Kidney epithelial cell (primary cell): Measurements from ENCODE around the gene UTP25. TPM values are rescaled to one million over a fixed set of nuclear protein-coding genes. Genes with fewer than 3 reads are reported as not detected.

Experiments
- DNase-seq: peaks from one replicate; pipeline ENCODE4 v3.0.0-alpha.2; 2010; ENCODE audit warnings: low read depth
- H3K27me3 ChIP-seq: 2 replicates; pipeline ENCODE4 v1.6.0; 2011; ENCODE audit warnings: low read length; ENCODE audit not compliant: control insufficient read depth, insufficient read depth
- H3K36me3 ChIP-seq: 2 replicates; pipeline ENCODE4 v1.5.1; 2011; ENCODE audit warnings: low read length; ENCODE audit not compliant: control insufficient read depth, insufficient read depth
- H3K4me3 ChIP-seq: 2 replicates; pipeline ENCODE4 v1.5.1; 2011; ENCODE audit warnings: low read depth, mild to moderate bottlenecking, control low read depth, low read length
- CTCF ChIP-seq: IDR thresholded peaks from 2 replicates; pipeline ENCODE4 v1.5.1; 2011; ENCODE audit warnings: mild to moderate bottlenecking, moderate library complexity, low read length, control low read depth, inconsistent platforms; ENCODE audit not compliant: insufficient read depth, poor library complexity, severe bottlenecking
- total RNA-seq: library from RNA; depleted of rRNA; stranded (reverse); fragments of >200 nt; gene quantifications from 2 replicates; pipeline ENCODE4 v1.2.3, GENCODE V29; 2015

UTP25 gene
- total RNA-seq, 1 donor from 2014 or later = 14.6 TPM

GRCh38 chr1:209873067-209873799, 45.5 kb downstream of the UTP25 start:
- no peak overlapping the region for H3K4me3 ChIP-seq
- H3K27me3 ChIP-seq = no peaks in the 10 kb centered on the region
- DNase-seq = peak; percentile 86
- H3K36me3 ChIP-seq = no peaks in the 10 kb centered on the region
- no peak for TF ChIP-seq CTCF

DNA sequence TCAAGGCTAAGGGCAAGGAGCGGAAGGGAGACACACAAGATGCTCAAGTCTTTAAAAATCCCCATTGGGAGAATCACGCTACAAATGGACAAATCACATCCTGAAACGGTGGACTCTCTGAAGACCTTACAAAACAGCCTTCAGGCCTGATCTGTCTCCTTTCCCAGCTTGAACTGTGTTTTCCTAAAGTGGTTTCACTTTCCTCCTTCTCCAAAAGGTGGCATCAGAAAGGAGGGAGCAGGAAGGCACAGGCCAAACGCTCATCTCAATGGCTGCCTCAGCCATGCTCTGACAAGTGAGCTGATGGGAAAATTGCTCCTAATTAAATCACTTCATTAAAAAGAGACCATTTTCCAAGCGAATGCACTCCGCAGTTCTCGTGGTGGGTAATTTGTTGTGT, 47.7 kb downstream of the UTP25 start:
- H3K4me3 ChIP-seq = no peak overlapping the region
- DNase-seq = no peak
- TF ChIP-seq CTCF = peak; percentile 63
- no peaks in the 10 kb centered on the region for H3K36me3 ChIP-seq
- no peaks in the 10 kb centered on the region for H3K27me3 ChIP-seq

- Histone ChIP-seq H3K36me3 (no peaks in the 10 kb centered on the region), H3K4me3 (no peak overlapping the region), H3K27me3 (no peaks in the 10 kb centered on the region)
- TF ChIP-seq CTCF = no peak
- no peak for DNase-seq
These were observed 48.5 kb downstream of the UTP25 start for GRCh38 chr1:209876078-209876800.

GRCh38 chr1:209877087-209877764, 49.5 kb downstream of the UTP25 start:
- H3K4me3 ChIP-seq = no peak overlapping the region
- H3K36me3 ChIP-seq = no peaks in the 10 kb centered on the region
- H3K27me3 ChIP-seq = no peaks in the 10 kb centered on the region
- no peak for TF ChIP-seq CTCF
- no peak for DNase-seq

- H3K27me3 ChIP-seq = no peaks in the 10 kb centered on the region
- no peak for DNase-seq
- H3K4me3 ChIP-seq = no peak overlapping the region
- TF ChIP-seq CTCF = no peak
- H3K36me3 ChIP-seq = no peaks in the 10 kb centered on the region
These were observed 51.2 kb downstream of the UTP25 start for GRCh38 chr1:209878964-209879363.
